ENCODE measurements around the gene ETFB. TPM values are rescaled to one million over a fixed set of nuclear protein-coding genes. Genes with fewer than 3 reads are reported as not detected.

ETFB gene
- total and polyA plus RNA-seq, 2 donors from 2014 or later = 76.8 to 620 TPM

- Histone ChIP-seq H3K27ac (ENCODE audit: low read depth in 2 of 2, low read length in 2 of 2) (no peak overlapping the region), H3K27me3 (ENCODE audit: control insufficient read depth, insufficient read depth, low read length) (no peaks in the 10 kb centered on the region), H3K4me1 (ENCODE audit: control insufficient read depth in 2 of 3, insufficient read depth in 2 of 3, low read depth in 1 of 3, low read length in 3 of 3) (peaks cover 0 to 5% (median 3%) of the 10 kb centered on the region in 3 donors), H3K9ac (ENCODE audit: low read length in 3 of 3) (no peak overlapping the region), H3K4me3 (ENCODE audit: low read length in 3 of 3) (no peak overlapping the region), H3K36me3 (ENCODE audit: control insufficient read depth in 2 of 3, insufficient read depth in 3 of 3, low read length in 3 of 3) (no peaks in the 10 kb centered on the region), H3K9me3 (ENCODE audit: control insufficient read depth in 2 of 3, insufficient read depth in 1 of 3, low read length in 3 of 3) (no peaks in the 10 kb centered on the region)
- intact Hi-C loops (cut with DNase I) = no loop called here
- FAIRE-seq (no peak), DNase-seq (peak in 1 of 5 donors; percentile 41)
- TF ChIP-seq CTCF (IDR thresholded peaks at IDR 0.05; ENCODE audit: borderline replicate concordance, extremely low read depth, insufficient read depth) = no peak
These were observed 23.0 kb upstream of the ETFB start for GRCh38 chr19:51389143-51389542.

- H3K4me3 ChIP-seq (ENCODE audit: low read length in 3 of 3) = no peak within 1 kb of the TSS
- TF ChIP-seq CTCF (IDR thresholded peaks at IDR 0.05; ENCODE audit: borderline replicate concordance, extremely low read depth, insufficient read depth) = no peak
- no peaks in the 10 kb centered on the region for H3K4me1 ChIP-seq (ENCODE audit: control insufficient read depth in 2 of 3, insufficient read depth in 2 of 3, low read depth in 1 of 3, low read length in 3 of 3)
- H3K36me3 ChIP-seq (ENCODE audit: control insufficient read depth in 2 of 3, insufficient read depth in 3 of 3, low read length in 3 of 3) = no peaks in the 10 kb centered on the region
- no peak within 1 kb of the TSS for H3K27ac ChIP-seq (ENCODE audit: low read depth in 2 of 2, low read length in 2 of 2)
- no peak within 1 kb of the TSS for H3K9ac ChIP-seq (ENCODE audit: low read length in 3 of 3)
- DNase-seq = peak; percentile 50 to 85 (median 76)
- FAIRE-seq = no peak
- intact Hi-C loops (cut with DNase I) = no loop called here
- no peaks in the 10 kb centered on the region for H3K9me3 ChIP-seq (ENCODE audit: control insufficient read depth in 2 of 3, insufficient read depth in 1 of 3, low read length in 3 of 3)
- H3K27me3 ChIP-seq (ENCODE audit: control insufficient read depth, insufficient read depth, low read length) = no peaks in the 10 kb centered on the region
These were observed 21.8 kb upstream of the ETFB start, which contains the start of gene LIM2 for GRCh38 chr19:51387924-51388389. LIM2 (minus strand) TSS chr19:51387974; CDS start chr19:51387443, 531 bp downstream.

- DNase-seq (peak in 1 of 5 donors; percentile 69), FAIRE-seq (no peak)
- TF ChIP-seq CTCF (IDR thresholded peaks at IDR 0.05; ENCODE audit: borderline replicate concordance, extremely low read depth, insufficient read depth) = no peak
- Histone ChIP-seq H3K4me1 (ENCODE audit: control insufficient read depth in 2 of 3, insufficient read depth in 2 of 3, low read depth in 1 of 3, low read length in 3 of 3) (no peaks in the 10 kb centered on the region), H3K27me3 (ENCODE audit: control insufficient read depth, insufficient read depth, low read length) (no peaks in the 10 kb centered on the region), H3K4me3 (ENCODE audit: low read length in 3 of 3) (no peak overlapping the region), H3K27ac (ENCODE audit: low read depth in 2 of 2, low read length in 2 of 2) (no peak overlapping the region), H3K9ac (ENCODE audit: low read length in 3 of 3) (no peak overlapping the region), H3K36me3 (ENCODE audit: control insufficient read depth in 2 of 3, insufficient read depth in 3 of 3, low read length in 3 of 3) (no peaks in the 10 kb centered on the region), H3K9me3 (ENCODE audit: control insufficient read depth in 2 of 3, insufficient read depth in 1 of 3, low read length in 3 of 3) (no peaks in the 10 kb centered on the region)
- intact Hi-C loops (cut with DNase I) = no loop called here
These were observed 20.8 kb upstream of the ETFB start for GRCh38 chr19:51386882-51387520.
